Central memory CD8-positive, alpha-beta T cell (primary cell): ENCODE data around the gene PAK5.

Source experiments
- ATAC-seq: fragments of 150-1000 bp; cut with Tn5 transposase; replicated peaks from 2 replicates; pipeline ENCODE4 v1.10.0; 2022; ENCODE audit warnings: mild to moderate bottlenecking, moderate FRiP score, moderate number of reproducible peaks; ENCODE audit not compliant: poor library complexity, severe bottlenecking; ENCODE audit errors: extremely low read depth
- DNase-seq, 2 donors: peaks; one replicate each; pipeline ENCODE4 v3.0.0; 2021; ENCODE audit warnings: low spot score in 2 of 2
- H3K27ac Mint-ChIP-seq: one replicate; pipeline ENCODE4 v1.8.0; 2022; ENCODE audit warnings: low read depth, mild to moderate bottlenecking, moderate library complexity, mixed read lengths
- H3K27me3 Mint-ChIP-seq: one replicate; pipeline ENCODE4 v1.8.0; 2022; ENCODE audit warnings: mixed read lengths
- H3K36me3 Mint-ChIP-seq: one replicate; pipeline ENCODE4 v1.8.0; 2022; ENCODE audit warnings: mild to moderate bottlenecking, moderate library complexity, mixed read lengths; ENCODE audit not compliant: insufficient read depth
- H3K4me1 Mint-ChIP-seq: one replicate; pipeline ENCODE4 v1.8.0; 2022; ENCODE audit warnings: mixed read lengths
- H3K4me3 Mint-ChIP-seq: one replicate; pipeline ENCODE4 v1.8.0; 2022; ENCODE audit warnings: mild to moderate bottlenecking, moderate library complexity, mixed read lengths
- H3K9me3 Mint-ChIP-seq: one replicate; pipeline ENCODE4 v1.8.0; 2022; ENCODE audit warnings: mixed read lengths

PAK5 gene

DNA sequence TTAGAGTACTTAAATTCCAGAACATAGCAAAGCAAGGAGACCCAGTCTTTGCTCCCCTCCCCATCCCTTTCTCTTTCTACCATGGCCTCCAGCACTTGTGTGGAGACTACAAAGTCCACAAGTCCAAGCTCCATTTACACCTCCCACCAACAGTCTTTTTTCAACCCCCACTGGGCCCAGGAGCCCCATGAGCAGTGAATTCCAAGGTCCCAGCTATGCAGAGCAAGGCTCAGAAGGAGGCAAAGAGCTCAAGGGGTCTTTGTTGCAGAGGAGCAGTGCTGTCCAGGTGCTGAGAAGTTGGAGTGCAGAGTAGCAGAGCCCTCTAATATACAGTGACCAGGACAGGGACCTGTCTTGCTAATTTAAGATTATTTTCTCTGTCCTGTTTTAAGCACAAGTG, 9.0 kb downstream of the PAK5 start:
- H3K27ac Mint-ChIP-seq: no peak overlapping the region
- H3K36me3 Mint-ChIP-seq: no peaks in the 10 kb centered on the region
- DNase-seq (no peak), ATAC-seq (no peak)
- no peaks in the 10 kb centered on the region for H3K27me3 Mint-ChIP-seq
- H3K9me3 Mint-ChIP-seq: no peaks in the 10 kb centered on the region
- no peaks in the 10 kb centered on the region for H3K4me1 Mint-ChIP-seq
- no peak overlapping the region for H3K4me3 Mint-ChIP-seq

DNA sequence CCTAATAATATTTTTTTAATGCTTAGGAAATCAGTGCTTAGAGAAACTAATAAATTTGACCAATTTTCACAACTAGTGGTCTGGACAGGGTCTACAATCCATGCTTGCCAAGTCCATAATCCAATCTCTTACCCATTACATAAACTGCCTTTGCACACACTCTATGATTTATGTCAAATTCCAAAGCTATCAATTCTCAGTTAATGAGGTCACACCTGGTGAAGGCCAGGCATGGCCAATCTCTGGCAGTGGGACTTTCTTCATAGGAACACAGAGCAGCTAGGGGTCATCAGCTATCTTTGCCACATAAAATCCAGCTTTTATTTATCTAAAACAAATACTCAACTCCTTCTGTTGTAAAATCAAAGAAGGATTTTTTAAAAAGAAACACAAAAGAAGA, 21.2 kb downstream of the PAK5 start:
- Mint-ChIP-seq H3K4me3 (no peak overlapping the region), H3K27me3 (no peaks in the 10 kb centered on the region), H3K4me1 (no peaks in the 10 kb centered on the region), H3K27ac (no peak overlapping the region), H3K9me3 (peaks cover 10% of the 10 kb centered on the region), H3K36me3 (no peaks in the 10 kb centered on the region)
- DNase-seq (no peak), ATAC-seq (no peak)

DNA sequence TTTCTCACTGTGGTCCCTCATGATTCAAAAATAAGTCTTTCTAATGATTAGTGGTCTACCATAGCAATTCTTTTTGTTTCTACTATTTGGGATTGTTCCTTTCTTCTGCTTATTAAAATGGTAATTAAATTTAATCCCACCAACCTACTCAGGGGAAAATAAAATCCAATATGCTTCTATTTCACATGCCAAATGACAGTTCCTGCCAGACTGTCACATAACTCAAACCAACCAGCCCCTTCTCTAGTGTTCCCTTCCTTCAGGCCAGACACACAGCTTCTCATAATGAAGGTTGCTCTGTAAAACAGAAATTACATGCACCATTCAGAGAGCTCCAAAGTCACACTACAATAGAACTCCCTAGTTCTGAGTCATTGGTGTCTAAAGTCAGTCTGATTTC, 23.2 kb downstream of the PAK5 start:
- Mint-ChIP-seq H3K9me3 (peaks cover 5% of the 10 kb centered on the region), H3K4me3 (no peak overlapping the region), H3K27ac (no peak overlapping the region), H3K36me3 (no peaks in the 10 kb centered on the region), H3K27me3 (no peaks in the 10 kb centered on the region), H3K4me1 (no peaks in the 10 kb centered on the region)
- ATAC-seq: no peak
- DNase-seq: no peak

DNA sequence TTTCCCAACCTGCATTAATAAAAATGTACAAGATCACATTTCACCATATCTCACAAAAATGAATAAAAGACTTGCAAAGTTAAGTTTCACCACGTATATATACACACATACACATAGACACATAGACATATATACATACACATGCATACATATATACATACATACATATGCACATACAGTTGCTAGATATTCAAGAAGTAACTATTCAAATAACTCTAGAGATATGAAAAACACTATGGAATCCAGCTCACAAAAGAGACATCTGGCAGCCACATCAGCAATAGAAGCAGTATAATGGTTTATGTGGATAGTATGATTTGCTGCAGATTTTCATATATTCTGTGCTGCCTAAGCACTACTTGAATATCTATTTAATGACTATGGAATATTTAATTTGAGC, 28.1 kb downstream of the PAK5 start:
- H3K9me3 Mint-ChIP-seq: peaks cover 7% of the 10 kb centered on the region

DNA sequence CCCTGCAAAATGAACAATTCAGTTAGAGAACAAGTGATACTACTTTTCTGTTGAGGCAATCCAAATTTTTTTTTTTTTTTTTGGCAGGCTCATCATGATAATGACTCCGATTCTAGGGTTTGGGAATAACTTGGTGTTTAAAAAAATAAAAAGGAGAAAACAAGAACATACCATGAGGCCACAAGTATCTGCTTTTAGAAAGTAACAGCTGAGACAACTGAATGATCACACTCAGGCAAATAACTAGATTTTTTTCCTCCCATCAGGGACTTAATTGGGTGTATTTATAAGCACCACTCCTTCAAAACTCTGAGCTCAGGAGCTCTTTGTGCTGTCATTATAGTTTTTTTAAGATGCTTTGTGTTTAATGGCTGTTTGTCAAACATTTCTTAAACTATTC, 29.6 kb downstream of the PAK5 start:
- peaks cover 5% of the 10 kb centered on the region for H3K9me3 Mint-ChIP-seq
- no peak for ATAC-seq
- DNase-seq: no peak
- H3K4me3 Mint-ChIP-seq: no peak overlapping the region
- H3K27me3 Mint-ChIP-seq: no peaks in the 10 kb centered on the region
- no peak overlapping the region for H3K27ac Mint-ChIP-seq
- no peaks in the 10 kb centered on the region for H3K36me3 Mint-ChIP-seq
- H3K4me1 Mint-ChIP-seq: no peaks in the 10 kb centered on the region

More for the DNA sequence above, 28.1 kb downstream of the PAK5 start:
- H3K27ac Mint-ChIP-seq: no peak overlapping the region
- no peak overlapping the region for H3K4me3 Mint-ChIP-seq
- DNase-seq (no peak), ATAC-seq (no peak)
- no peaks in the 10 kb centered on the region for H3K36me3 Mint-ChIP-seq
- no peaks in the 10 kb centered on the region for H3K4me1 Mint-ChIP-seq
- no peaks in the 10 kb centered on the region for H3K27me3 Mint-ChIP-seq

DNA sequence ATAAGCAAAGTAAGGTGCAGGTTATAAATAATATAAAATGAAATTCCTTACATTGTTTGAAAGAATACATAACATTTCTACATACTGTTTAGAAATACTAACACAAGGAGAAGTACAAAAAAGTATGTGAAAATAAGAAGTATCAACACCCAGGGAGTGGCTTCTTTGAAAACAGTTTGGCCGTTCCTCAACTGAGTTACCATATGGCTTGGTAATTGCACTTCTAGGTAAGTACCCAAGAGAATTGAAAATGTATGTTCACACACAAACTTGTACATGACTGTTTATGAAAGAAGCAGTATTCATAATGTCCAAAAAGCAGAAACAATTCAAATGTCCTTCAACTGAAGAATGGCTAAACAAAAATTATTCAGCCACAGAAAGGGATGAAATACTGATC, 30.7 kb downstream of the PAK5 start:
- H3K36me3 Mint-ChIP-seq: no peaks in the 10 kb centered on the region
- H3K27me3 Mint-ChIP-seq: no peaks in the 10 kb centered on the region
- no peak overlapping the region for H3K4me3 Mint-ChIP-seq
- no peaks in the 10 kb centered on the region for H3K4me1 Mint-ChIP-seq
- H3K9me3 Mint-ChIP-seq: peaks cover 5% of the 10 kb centered on the region
- ATAC-seq: no peak
- no peak overlapping the region for H3K27ac Mint-ChIP-seq
- DNase-seq: no peak

DNA sequence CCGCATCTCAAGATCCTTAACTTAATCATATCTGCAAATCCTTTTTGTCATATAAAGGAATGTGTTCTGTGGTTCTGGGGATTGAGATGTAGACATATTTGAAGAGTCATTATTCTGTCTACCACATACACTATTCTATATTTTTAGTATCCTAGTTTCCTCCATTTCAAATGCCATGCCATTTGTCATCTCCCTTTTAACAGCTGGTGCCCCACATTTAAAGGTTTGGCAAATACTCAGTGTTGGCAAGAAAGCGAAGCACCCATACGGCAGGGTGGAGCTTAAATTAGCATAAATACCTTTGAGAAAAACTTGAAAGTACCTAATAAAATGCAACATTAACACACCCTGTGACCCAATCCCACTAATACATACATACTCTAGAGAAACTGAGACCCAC, 31.7 kb downstream of the PAK5 start:
- Mint-ChIP-seq H3K9me3 (peaks cover 7% of the 10 kb centered on the region), H3K27ac (no peak overlapping the region), H3K4me1 (no peaks in the 10 kb centered on the region), H3K36me3 (no peaks in the 10 kb centered on the region), H3K4me3 (no peak overlapping the region), H3K27me3 (no peaks in the 10 kb centered on the region)
- ATAC-seq: no peak
- DNase-seq: no peak

DNA sequence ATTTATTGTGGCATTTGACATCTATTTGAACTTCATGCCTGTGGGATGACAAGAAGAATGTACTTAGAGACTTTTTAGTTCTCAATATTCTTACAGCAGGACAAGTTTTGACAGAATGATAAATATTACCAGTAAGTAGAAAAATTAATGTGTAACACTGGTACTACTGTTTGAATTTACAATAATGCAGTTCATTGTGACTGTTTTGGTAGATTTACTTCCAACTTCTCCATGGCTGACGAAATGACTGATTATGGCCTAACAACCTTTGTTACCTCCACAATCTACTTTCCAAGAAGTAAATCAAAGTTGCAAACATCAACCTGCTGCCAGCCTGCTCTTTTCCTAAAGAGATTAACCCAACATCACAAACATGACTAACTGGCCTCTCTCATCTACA, 38.5 kb downstream of the PAK5 start:
- Mint-ChIP-seq H3K4me3 (no peak overlapping the region), H3K27ac (no peak overlapping the region), H3K27me3 (no peaks in the 10 kb centered on the region), H3K4me1 (no peaks in the 10 kb centered on the region), H3K9me3 (peaks cover 18% of the 10 kb centered on the region), H3K36me3 (no peaks in the 10 kb centered on the region)
- DNase-seq (no peak), ATAC-seq (no peak)

DNA sequence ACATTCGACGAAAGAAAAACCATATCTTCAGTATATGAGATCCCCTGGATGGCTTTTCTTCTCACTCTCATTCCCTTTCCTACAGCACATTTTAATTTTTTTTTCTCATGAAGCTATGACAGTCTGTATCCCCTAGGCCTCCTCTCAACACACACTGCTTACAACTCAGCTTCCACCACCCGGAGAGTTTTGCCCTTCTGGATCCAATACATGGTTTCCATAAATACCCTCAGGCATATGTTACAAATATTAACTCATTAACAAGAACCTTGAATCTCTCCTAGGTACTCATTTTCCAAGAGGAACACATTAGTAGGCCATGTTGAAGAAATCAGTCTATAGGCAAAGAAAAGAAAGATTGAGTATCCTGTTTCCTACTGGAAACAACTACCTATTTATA, 44.0 kb downstream of the PAK5 start:
- Mint-ChIP-seq H3K9me3 (peaks cover 23% of the 10 kb centered on the region), H3K27me3 (no peaks in the 10 kb centered on the region), H3K27ac (no peak overlapping the region), H3K4me3 (no peak overlapping the region), H3K4me1 (no peaks in the 10 kb centered on the region), H3K36me3 (no peaks in the 10 kb centered on the region)
- DNase-seq (no peak), ATAC-seq (no peak)

DNA sequence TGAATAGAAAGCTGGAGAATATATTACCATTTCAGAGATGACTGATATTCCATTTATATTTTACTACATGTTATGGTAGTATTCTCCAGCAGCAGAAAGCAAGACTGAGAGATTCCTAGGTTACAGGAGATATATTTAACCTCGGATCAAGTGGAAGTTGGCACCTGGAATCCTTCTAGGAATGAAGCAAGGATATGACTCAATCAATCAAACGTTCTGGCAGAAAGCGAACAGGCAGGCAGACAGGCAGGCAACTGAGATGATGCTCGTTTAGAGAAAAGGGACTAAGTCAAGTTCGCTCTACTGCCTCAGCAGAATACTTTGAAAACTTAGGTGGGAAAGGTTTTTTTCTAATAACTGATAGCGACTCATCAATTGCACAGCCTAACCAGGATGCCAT, 46.2 kb downstream of the PAK5 start:
- Mint-ChIP-seq H3K9me3 (peaks cover 18% of the 10 kb centered on the region), H3K27ac (no peak overlapping the region), H3K4me3 (no peak overlapping the region), H3K4me1 (no peaks in the 10 kb centered on the region), H3K27me3 (no peaks in the 10 kb centered on the region), H3K36me3 (no peaks in the 10 kb centered on the region)
- DNase-seq (no peak), ATAC-seq (no peak)

DNA sequence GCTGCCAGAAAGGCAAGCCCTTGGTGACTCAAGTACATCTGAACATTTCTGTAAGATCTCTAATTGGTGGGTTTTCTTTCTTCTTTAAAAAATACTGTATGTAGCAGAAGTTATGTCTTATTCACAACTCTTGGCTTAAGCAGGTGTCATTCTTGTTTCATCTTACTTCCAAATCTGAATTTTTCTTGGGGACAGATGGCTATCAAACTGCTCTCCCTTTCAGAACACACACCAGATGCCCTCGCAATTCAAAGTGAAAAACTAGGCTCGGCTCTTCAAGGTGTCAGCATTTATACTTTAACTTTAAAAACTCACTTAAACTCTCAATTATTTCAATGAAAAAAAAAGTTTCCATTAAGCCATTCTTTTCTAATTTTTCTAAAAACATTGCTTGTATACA, 49.7 kb downstream of the PAK5 start:
- ATAC-seq: no peak
- H3K4me1 Mint-ChIP-seq: no peaks in the 10 kb centered on the region
- H3K4me3 Mint-ChIP-seq: no peak overlapping the region

DNA sequence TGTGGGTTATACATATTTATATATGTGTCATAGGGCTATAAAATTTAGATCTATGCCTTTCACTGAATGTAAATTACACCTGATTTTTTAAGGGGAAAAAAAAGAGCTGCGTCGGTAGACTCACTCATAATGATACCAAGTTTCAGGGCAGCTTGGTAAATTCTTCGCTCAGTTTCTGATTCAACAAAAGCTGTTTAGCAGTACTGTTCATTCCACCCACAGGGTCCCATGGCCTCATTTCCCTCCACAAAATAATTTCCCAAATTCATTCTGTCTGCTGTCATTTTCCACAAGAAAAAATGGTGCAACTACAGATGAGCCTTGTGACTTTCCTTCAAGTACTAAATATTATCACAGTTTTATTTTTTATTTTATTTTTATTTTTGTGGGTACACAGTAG, 63.7 kb downstream of the PAK5 start:
- Mint-ChIP-seq H3K4me1 (no peaks in the 10 kb centered on the region), H3K27me3 (no peaks in the 10 kb centered on the region), H3K36me3 (no peaks in the 10 kb centered on the region), H3K4me3 (no peak overlapping the region), H3K9me3 (peaks cover 3% of the 10 kb centered on the region), H3K27ac (no peak overlapping the region)
- DNase-seq (no peak), ATAC-seq (no peak)

More for the DNA sequence above, 49.7 kb downstream of the PAK5 start:
- no peaks in the 10 kb centered on the region for H3K36me3 Mint-ChIP-seq
- no peak for DNase-seq
- H3K27ac Mint-ChIP-seq: no peak overlapping the region
- peaks cover 11% of the 10 kb centered on the region for H3K9me3 Mint-ChIP-seq
- H3K27me3 Mint-ChIP-seq: no peaks in the 10 kb centered on the region

DNA sequence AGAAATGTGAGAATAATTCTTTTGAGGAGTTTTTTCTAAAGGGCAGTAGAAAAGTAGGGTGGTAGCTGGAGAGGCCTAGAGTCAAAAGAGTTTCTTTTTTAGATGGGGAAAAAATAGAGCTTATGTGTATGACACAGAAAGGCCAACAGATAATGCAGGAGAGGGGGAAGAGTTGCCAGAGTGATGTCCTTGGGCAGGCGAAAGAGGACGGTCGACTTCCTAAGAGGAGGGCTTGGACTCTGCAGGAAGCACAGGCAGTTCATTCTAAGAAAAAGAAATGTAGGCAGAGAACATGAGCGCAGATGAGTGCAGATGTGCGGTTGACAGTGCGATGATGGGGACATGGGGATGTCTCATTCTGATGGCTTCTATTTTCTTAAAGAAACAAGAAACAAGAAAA, 68.9 kb downstream of the PAK5 start:
- no peaks in the 10 kb centered on the region for H3K27me3 Mint-ChIP-seq
- no peaks in the 10 kb centered on the region for H3K36me3 Mint-ChIP-seq
- DNase-seq (no peak), ATAC-seq (no peak)
- no peaks in the 10 kb centered on the region for H3K4me1 Mint-ChIP-seq
- peaks cover 13% of the 10 kb centered on the region for H3K9me3 Mint-ChIP-seq
- no peak overlapping the region for H3K4me3 Mint-ChIP-seq
- no peak overlapping the region for H3K27ac Mint-ChIP-seq

DNA sequence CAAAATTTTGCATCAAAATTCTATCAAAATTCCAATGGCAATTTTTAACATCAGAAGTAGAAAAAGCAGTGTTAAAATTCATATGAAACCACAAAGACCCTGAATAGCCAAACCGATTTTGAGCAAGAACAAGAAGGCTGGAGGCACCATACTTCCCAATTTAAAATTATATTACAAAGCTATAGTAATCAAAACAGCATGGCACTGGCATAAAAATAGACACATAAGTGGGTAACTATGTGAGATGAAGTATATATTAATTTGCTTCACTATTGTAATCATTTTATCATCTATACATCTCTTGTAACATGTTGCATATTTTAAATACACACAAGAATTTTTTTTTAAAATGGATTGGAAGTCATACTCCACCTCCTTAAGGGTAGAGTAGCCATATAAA, 77.4 kb downstream of the PAK5 start:
- H3K4me3 Mint-ChIP-seq: no peak overlapping the region
- no peak for DNase-seq
- no peak overlapping the region for H3K27ac Mint-ChIP-seq
- no peaks in the 10 kb centered on the region for H3K4me1 Mint-ChIP-seq
- H3K27me3 Mint-ChIP-seq: no peaks in the 10 kb centered on the region
- no peaks in the 10 kb centered on the region for H3K36me3 Mint-ChIP-seq
- no peak for ATAC-seq
- H3K9me3 Mint-ChIP-seq: peaks cover 11% of the 10 kb centered on the region
